SK-N-SH treated with all-trans-retinoic acid at 6 μM for 48 hours (cell line): Measurements from ENCODE around the gene TAF1B.

Experiments used
- ATAC-seq: fragments of 200-7000 bp; cut with Tn5 transposase; 3 replicates; pipeline ENCODE4 v1.9.1; 2020; ENCODE audit warnings: mild to moderate bottlenecking, moderate library complexity
- ARNTL ChIP-seq: fragments of 450-650 bp; formaldehyde crosslinking; IDR thresholded peaks from 2 replicates; pipeline ENCODE4 v1.5.0; 2020; ENCODE audit warnings: low read depth, mild to moderate bottlenecking, moderate library complexity, borderline replicate concordance
- BACH2 ChIP-seq: fragments of 250-450 bp; sonication (Bioruptor Pico); IDR thresholded peaks from 2 replicates; pipeline ENCODE4 v1.9.0; 2021; ENCODE audit warnings: mild to moderate bottlenecking, borderline replicate concordance
- CSDC2 ChIP-seq: fragments of 250-450 bp; sonication (Bioruptor Pico); IDR thresholded peaks from 2 replicates; pipeline ENCODE4 v1.5.0; 2020; ENCODE audit warnings: mild to moderate bottlenecking, moderate library complexity
- ESRRG ChIP-seq: fragments of 250-450 bp; sonication (Bioruptor Pico); IDR thresholded peaks from 2 replicates; pipeline ENCODE4 v1.6.1; 2021; ENCODE audit warnings: mild to moderate bottlenecking
- GLIS3 ChIP-seq: fragments of 250-450 bp; sonication (Bioruptor Pico); IDR thresholded peaks from 2 replicates; pipeline ENCODE4 v1.5.0; 2020; ENCODE audit warnings: mild to moderate bottlenecking, moderate library complexity
- ISL1 ChIP-seq: fragments of 250-450 bp; sonication (Bioruptor Pico); IDR thresholded peaks from 2 replicates; pipeline ENCODE4 v2.1.2; 2022; ENCODE audit warnings: mild to moderate bottlenecking, moderate library complexity
- OSR1 ChIP-seq: fragments of 250-450 bp; sonication (Bioruptor Pico); IDR thresholded peaks from 2 replicates; pipeline ENCODE4 v1.8.0; 2022; ENCODE audit warnings: moderate library complexity, mild to moderate bottlenecking, inconsistent platforms
- PATZ1 ChIP-seq: fragments of 250-450 bp; sonication (Bioruptor Pico); IDR thresholded peaks from 2 replicates; pipeline ENCODE4 v1.8.0; 2020; ENCODE audit warnings: mild to moderate bottlenecking, moderate library complexity, borderline replicate concordance
- POU6F1 ChIP-seq: fragments of 250-450 bp; sonication (Bioruptor Pico); IDR thresholded peaks from 2 replicates; pipeline ENCODE4 v1.8.0; 2021; ENCODE audit warnings: low read depth, mild to moderate bottlenecking, moderate library complexity, borderline replicate concordance
- PPARA ChIP-seq: fragments of 250-450 bp; sonication (Bioruptor Pico); IDR thresholded peaks from 2 replicates; pipeline ENCODE4 v1.5.0; 2020; ENCODE audit warnings: mild to moderate bottlenecking, borderline replicate concordance
- RARB ChIP-seq: fragments of 250-450 bp; sonication (Bioruptor Pico); IDR thresholded peaks from 2 replicates; pipeline ENCODE4 v1.8.0; 2021; ENCODE audit warnings: mild to moderate bottlenecking, moderate library complexity
- SNAI2 ChIP-seq: fragments of 250-450 bp; sonication (Bioruptor Pico); IDR thresholded peaks from 2 replicates; pipeline ENCODE4 v1.5.0; 2020; ENCODE audit warnings: mild to moderate bottlenecking, moderate library complexity
- TCF4 ChIP-seq: fragments of 250-450 bp; sonication (Bioruptor Pico); IDR thresholded peaks from 2 replicates; pipeline ENCODE4 v1.8.0; 2021; ENCODE audit warnings: mild to moderate bottlenecking, moderate library complexity, borderline replicate concordance
- TOX ChIP-seq: fragments of 250-450 bp; sonication (Bioruptor Pico); IDR thresholded peaks from 2 replicates; pipeline ENCODE4 v1.8.0; 2021; ENCODE audit warnings: mild to moderate bottlenecking, moderate library complexity, borderline replicate concordance
- ZC3H10 ChIP-seq: fragments of 250-450 bp; sonication (Bioruptor Pico); IDR thresholded peaks from 2 replicates; pipeline ENCODE4 v1.5.1; 2021; ENCODE audit warnings: mild to moderate bottlenecking, moderate library complexity
- ZFP3 ChIP-seq: fragments of 250-450 bp; sonication (Bioruptor Pico); IDR thresholded peaks from 2 replicates; pipeline ENCODE4 v1.5.0; 2020; ENCODE audit warnings: mild to moderate bottlenecking, moderate library complexity
- ZNF70 ChIP-seq: fragments of 450-650 bp; formaldehyde crosslinking; IDR thresholded peaks from 2 replicates; pipeline ENCODE4 v1.5.0; 2020; ENCODE audit warnings: mild to moderate bottlenecking, moderate library complexity
- TF ChIP-seq, protein P1 (sequence below): fragments of 250-450 bp; sonication (Bioruptor Pico); IDR thresholded peaks from 2 replicates; pipeline ENCODE4 v1.5.1; 2021; ENCODE audit warnings: mild to moderate bottlenecking, moderate library complexity
- TF ChIP-seq, protein P2 (sequence below): fragments of 250-450 bp; sonication (Bioruptor Pico); IDR thresholded peaks from 2 replicates; pipeline ENCODE4 v1.5.1; 2020; ENCODE audit warnings: low read depth, mild to moderate bottlenecking, moderate library complexity

Gene TAF1B

GRCh38 chr2:9937258-9937657, 94.0 kb downstream of the TAF1B start:
- TF ChIP-seq ZC3H10 (CRISPR knock-in tag), result no peak
- TF ChIP-seq, protein P1, sequence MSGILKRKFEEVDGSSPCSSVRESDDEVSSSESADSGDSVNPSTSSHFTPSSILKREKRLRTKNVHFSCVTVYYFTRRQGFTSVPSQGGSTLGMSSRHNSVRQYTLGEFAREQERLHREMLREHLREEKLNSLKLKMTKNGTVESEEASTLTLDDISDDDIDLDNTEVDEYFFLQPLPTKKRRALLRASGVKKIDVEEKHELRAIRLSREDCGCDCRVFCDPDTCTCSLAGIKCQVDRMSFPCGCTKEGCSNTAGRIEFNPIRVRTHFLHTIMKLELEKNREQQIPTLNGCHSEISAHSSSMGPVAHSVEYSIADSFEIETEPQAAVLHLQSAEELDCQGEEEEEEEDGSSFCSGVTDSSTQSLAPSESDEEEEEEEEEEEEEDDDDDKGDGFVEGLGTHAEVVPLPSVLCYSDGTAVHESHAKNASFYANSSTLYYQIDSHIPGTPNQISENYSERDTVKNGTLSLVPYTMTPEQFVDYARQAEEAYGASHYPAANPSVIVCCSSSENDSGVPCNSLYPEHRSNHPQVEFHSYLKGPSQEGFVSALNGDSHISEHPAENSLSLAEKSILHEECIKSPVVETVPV (CRISPR knock-in tag), result no peak
- ATAC-seq, result no peak

GRCh38 chr2:9937968-9938367, 94.7 kb downstream of the TAF1B start:
- TF ChIP-seq POU6F1 (CRISPR knock-in tag), result no peak
- TF ChIP-seq ZNF70 (CRISPR knock-in tag), result no peak
- no peak for TF ChIP-seq SNAI2 (CRISPR knock-in tag)
- TF ChIP-seq PPARA (CRISPR knock-in tag), result no peak
- no peak for TF ChIP-seq ESRRG (CRISPR knock-in tag)
- no peak for TF ChIP-seq GLIS3 (CRISPR knock-in tag)
- TF ChIP-seq ZFP3 (CRISPR knock-in tag), result no peak
- no peak for TF ChIP-seq BACH2 (CRISPR knock-in tag)
- TF ChIP-seq, protein P1 (CRISPR knock-in tag), result no peak
- no peak for TF ChIP-seq RARB (CRISPR knock-in tag)
- TF ChIP-seq ARNTL (CRISPR knock-in tag), result no peak
- no peak for TF ChIP-seq TCF4 (CRISPR knock-in tag)
- no peak for ATAC-seq

- TF ChIP-seq ZNF70 (CRISPR knock-in tag) (no peak), TOX (CRISPR knock-in tag) (no peak), ISL1 (no peak), CSDC2 (CRISPR knock-in tag) (no peak), ZFP3 (CRISPR knock-in tag) (no peak), PPARA (CRISPR knock-in tag) (no peak), ESRRG (CRISPR knock-in tag) (no peak), SNAI2 (CRISPR knock-in tag) (no peak), PATZ1 (no peak), OSR1 (no peak), GLIS3 (CRISPR knock-in tag) (no peak), POU6F1 (CRISPR knock-in tag) (no peak)
- TF ChIP-seq, protein P2, sequence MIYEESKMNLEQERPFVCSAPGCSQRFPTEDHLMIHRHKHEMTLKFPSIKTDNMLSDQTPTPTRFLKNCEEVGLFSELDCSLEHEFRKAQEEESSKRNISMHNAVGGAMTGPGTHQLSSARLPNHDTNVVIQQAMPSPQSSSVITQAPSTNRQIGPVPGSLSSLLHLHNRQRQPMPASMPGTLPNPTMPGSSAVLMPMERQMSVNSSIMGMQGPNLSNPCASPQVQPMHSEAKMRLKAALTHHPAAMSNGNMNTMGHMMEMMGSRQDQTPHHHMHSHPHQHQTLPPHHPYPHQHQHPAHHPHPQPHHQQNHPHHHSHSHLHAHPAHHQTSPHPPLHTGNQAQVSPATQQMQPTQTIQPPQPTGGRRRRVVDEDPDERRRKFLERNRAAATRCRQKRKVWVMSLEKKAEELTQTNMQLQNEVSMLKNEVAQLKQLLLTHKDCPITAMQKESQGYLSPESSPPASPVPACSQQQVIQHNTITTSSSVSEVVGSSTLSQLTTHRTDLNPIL, result no peak
- peak; percentile 11; the same call in 1 of the 3 replicates for ATAC-seq
Observed at GRCh38 chr2:9939587-9940485, 96.6 kb downstream of the TAF1B start.
